Natural killer cell (primary cell): Measurements from ENCODE around the gene PLD1. TPM values are rescaled to one million over a fixed set of nuclear protein-coding genes. Genes with fewer than 3 reads are reported as not detected.

Source experiments
- ATAC-seq, 3 donors: fragments of 150-1000 bp in 2 of 3; fragments of 200-7000 bp in 1 of 3; cut with Tn5 transposase; 1 replicate in 1 of 3; 2 replicates in 2 of 3; pipeline ENCODE4 v1.10.0; 2021; ENCODE audit warnings: mild to moderate bottlenecking in 2 of 3, moderate library complexity in 2 of 3
- DNase-seq, 2 donors: peaks; one replicate each; pipeline versions ENCODE4 v3.0.0 to v3.0.0-alpha.2; 2013 to 2021; ENCODE audit warnings: mixed read lengths in 1 of 2
- H3K27ac ChIP-seq: one replicate; pipeline ENCODE4 v1.5.1; 2013; ENCODE audit warnings: mild to moderate bottlenecking, low read length
- H3K27me3 ChIP-seq: one replicate; pipeline ENCODE4 v1.6.1; 2013; ENCODE audit warnings: low read length; ENCODE audit not compliant: control insufficient read depth, insufficient read depth
- H3K36me3 ChIP-seq: one replicate; pipeline ENCODE4 v1.6.1; 2013; ENCODE audit warnings: low read length; ENCODE audit not compliant: control insufficient read depth, insufficient read depth
- H3K4me1 ChIP-seq: one replicate; pipeline ENCODE4 v1.6.1; 2013; ENCODE audit warnings: low read length; ENCODE audit not compliant: control insufficient read depth, insufficient read depth
- H3K4me3 ChIP-seq: one replicate; pipeline ENCODE4 v1.5.1; 2013; ENCODE audit warnings: low read length
- H3K9me3 ChIP-seq: one replicate; pipeline ENCODE4 v1.6.1; 2013; ENCODE audit warnings: low read length; ENCODE audit not compliant: control insufficient read depth, insufficient read depth
- H3K27ac Mint-ChIP-seq, 2 donors: one replicate each; pipeline ENCODE4 v1.8.0; 2022; ENCODE audit warnings: mild to moderate bottlenecking in 2 of 2, mixed read lengths in 2 of 2, moderate library complexity in 1 of 2
- H3K27me3 Mint-ChIP-seq, 2 donors: one replicate each; pipeline ENCODE4 v1.8.0; 2022; ENCODE audit warnings: low read depth in 2 of 2, mixed read lengths in 2 of 2
- H3K36me3 Mint-ChIP-seq: one replicate; pipeline ENCODE4 v1.8.0; 2022; ENCODE audit warnings: mixed read lengths
- H3K4me1 Mint-ChIP-seq, 2 donors: one replicate each; pipeline ENCODE4 v1.8.0; 2022; ENCODE audit warnings: mixed read lengths in 2 of 2
- H3K4me3 Mint-ChIP-seq: one replicate; pipeline ENCODE4 v1.8.0; 2022; ENCODE audit warnings: mild to moderate bottlenecking, moderate library complexity, mixed read lengths
- H3K9me3 Mint-ChIP-seq, 2 donors: one replicate each; pipeline ENCODE4 v1.8.0; 2022; ENCODE audit warnings: mixed read lengths in 2 of 2
- whole genome bisulfite sequencing: methylation state at CpG from one replicate; pipeline ENCODE4 v1.1.7; 2013; ENCODE audit warnings: missing lambda C conversion rate; ENCODE audit not compliant: insufficient coverage; 5-methylcytosine and 5-hydroxymethylcytosine counted together
- intact Hi-C: fragments of 100-400 bp; cut with micrococcal nuclease; formaldehyde crosslinking; loops from one replicate; pipeline ENCODE4 v1.14.2; 2022
- total RNA-seq, 4 donors: library from RNA; stranded (reverse); fragments of 120-200 nt in 1 of 4; gene quantifications; one replicate each; pipeline versions ENCODE4 v1.2.3 to v1.2.4, GENCODE V29; 2013 to 2022
- TF ChIP-seq, protein P1 (sequence below): fragments of 200-600 bp; IDR thresholded peaks from one replicate; pipeline ENCODE4 v1.8.0; 2022; ENCODE audit warnings: antibody characterized with exemption

The PLD1 gene
- total RNA-seq, 3 donors from 2014 or later (not counting 1 experiment from before 2014, with no cell fraction given) = 13.2 to 26.3 (median 17.1) TPM

DNA sequence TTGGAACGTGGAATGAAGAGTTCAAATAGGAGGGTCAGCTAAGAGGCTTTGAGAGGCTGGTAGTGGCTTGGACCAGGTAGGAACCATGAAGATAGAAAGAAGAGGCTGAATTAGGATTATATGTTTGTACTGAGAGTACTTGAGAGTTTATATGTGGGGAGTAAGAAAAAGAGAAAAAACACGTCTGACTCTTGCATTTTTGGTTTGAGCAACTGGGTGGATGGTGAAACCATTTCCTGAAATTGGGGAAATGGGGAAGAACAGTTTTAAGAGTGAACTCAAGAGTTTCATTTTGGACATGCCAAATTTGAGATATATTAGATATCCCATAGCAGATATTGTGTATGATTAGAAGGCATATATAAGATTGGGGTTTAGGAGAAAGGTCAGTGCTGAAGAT, 257.2 kb downstream of the PLD1 start:
- ATAC-seq = no peak
- 60% methylated on average over 2 of the region's 2 CpGs for WGBS
- TF ChIP-seq, protein P1, sequence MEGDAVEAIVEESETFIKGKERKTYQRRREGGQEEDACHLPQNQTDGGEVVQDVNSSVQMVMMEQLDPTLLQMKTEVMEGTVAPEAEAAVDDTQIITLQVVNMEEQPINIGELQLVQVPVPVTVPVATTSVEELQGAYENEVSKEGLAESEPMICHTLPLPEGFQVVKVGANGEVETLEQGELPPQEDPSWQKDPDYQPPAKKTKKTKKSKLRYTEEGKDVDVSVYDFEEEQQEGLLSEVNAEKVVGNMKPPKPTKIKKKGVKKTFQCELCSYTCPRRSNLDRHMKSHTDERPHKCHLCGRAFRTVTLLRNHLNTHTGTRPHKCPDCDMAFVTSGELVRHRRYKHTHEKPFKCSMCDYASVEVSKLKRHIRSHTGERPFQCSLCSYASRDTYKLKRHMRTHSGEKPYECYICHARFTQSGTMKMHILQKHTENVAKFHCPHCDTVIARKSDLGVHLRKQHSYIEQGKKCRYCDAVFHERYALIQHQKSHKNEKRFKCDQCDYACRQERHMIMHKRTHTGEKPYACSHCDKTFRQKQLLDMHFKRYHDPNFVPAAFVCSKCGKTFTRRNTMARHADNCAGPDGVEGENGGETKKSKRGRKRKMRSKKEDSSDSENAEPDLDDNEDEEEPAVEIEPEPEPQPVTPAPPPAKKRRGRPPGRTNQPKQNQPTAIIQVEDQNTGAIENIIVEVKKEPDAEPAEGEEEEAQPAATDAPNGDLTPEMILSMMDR = no peak

DNA sequence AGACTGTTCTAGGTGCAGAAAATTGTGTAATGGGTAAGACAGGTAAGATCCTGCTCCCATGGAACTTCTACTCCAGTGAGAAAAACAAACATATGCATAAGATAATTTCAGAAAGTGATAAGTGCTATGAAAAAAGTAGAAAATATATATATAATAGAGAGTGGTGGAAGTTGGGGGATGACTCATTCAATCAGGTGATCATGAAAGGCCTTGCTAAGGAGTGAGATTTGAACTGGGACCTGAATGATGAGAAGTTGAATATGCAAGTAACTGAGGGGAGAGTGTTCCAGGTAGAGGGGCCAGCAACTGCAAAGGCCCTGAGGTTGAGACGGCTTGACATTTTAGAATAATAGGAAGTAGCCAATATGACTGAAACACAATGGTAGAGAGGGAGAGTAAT, 257.8 kb downstream of the PLD1 start:
- no peaks in the 10 kb centered on the region for H3K27me3 Mint-ChIP-seq
- H3K27ac Mint-ChIP-seq = no peak overlapping the region
- intact Hi-C loops = no loop called here
- H3K9me3 Mint-ChIP-seq = no peaks in the 10 kb centered on the region
- no peak overlapping the region for H3K4me3 Mint-ChIP-seq
- DNase-seq = no peak
- no peaks in the 10 kb centered on the region for H3K27me3 ChIP-seq
- no peak for ATAC-seq
- no peaks in the 10 kb centered on the region for H3K36me3 ChIP-seq
- H3K27ac ChIP-seq = no peak overlapping the region
- no peaks in the 10 kb centered on the region for H3K36me3 Mint-ChIP-seq
- TF ChIP-seq, protein P1 = no peak
- 79% methylated on average over 1 of the region's 1 CpG for WGBS
- H3K4me1 ChIP-seq = no peaks in the 10 kb centered on the region
- H3K9me3 ChIP-seq = no peaks in the 10 kb centered on the region
- no peak overlapping the region for H3K4me3 ChIP-seq
- no peaks in the 10 kb centered on the region for H3K4me1 Mint-ChIP-seq

More for the DNA sequence above, 257.2 kb downstream of the PLD1 start:
- Mint-ChIP-seq H3K9me3 (no peaks in the 10 kb centered on the region), H3K27ac (no peak overlapping the region), H3K27me3 (no peaks in the 10 kb centered on the region), H3K4me3 (no peak overlapping the region), H3K36me3 (no peaks in the 10 kb centered on the region), H3K4me1 (no peaks in the 10 kb centered on the region)
- Histone ChIP-seq H3K36me3 (no peaks in the 10 kb centered on the region), H3K4me1 (no peaks in the 10 kb centered on the region), H3K4me3 (no peak overlapping the region), H3K9me3 (no peaks in the 10 kb centered on the region), H3K27ac (no peak overlapping the region), H3K27me3 (no peaks in the 10 kb centered on the region)
- intact Hi-C loops = no loop called here
- no peak for DNase-seq

DNA sequence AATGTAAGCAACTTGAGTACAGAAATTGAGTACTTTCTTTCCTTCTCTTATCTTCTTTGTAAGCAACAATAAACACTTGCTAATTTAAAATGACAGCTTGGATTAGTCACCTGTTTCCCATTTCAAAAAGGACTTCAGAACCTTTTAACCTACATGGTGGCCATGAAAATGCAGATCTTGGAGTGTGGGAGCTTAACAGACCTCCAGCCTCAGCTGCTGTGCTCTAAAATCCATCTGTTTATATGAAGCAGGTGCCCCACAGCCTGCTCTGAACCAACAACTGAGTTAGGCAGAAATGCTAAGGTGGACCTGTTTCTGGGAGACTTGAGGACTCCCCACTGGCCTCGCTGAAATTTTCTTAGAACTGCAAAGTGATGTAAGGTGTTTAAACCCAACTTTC, 259.0 kb downstream of the PLD1 start:
- intact Hi-C loops = no loop called here
- no peaks in the 10 kb centered on the region for H3K4me1 ChIP-seq
- 88% methylated on average over 1 of the region's 1 CpG for WGBS
- DNase-seq (no peak), ATAC-seq (no peak)
- Mint-ChIP-seq H3K27ac (no peak overlapping the region), H3K4me3 (no peak overlapping the region), H3K9me3 (no peaks in the 10 kb centered on the region), H3K36me3 (no peaks in the 10 kb centered on the region), H3K4me1 (no peaks in the 10 kb centered on the region), H3K27me3 (no peaks in the 10 kb centered on the region)
- no peaks in the 10 kb centered on the region for H3K9me3 ChIP-seq
- H3K27me3 ChIP-seq = no peaks in the 10 kb centered on the region
- no peaks in the 10 kb centered on the region for H3K36me3 ChIP-seq
- no peak overlapping the region for H3K4me3 ChIP-seq
- no peak overlapping the region for H3K27ac ChIP-seq
- TF ChIP-seq, protein P1 = no peak

Other genes starting within 250 kb of the PLD1 start
- gene TMEM212, start 32.9 kb upstream of the PLD1 start, total RNA-seq = not detected
- gene FNDC3B, start 229.1 kb upstream of the PLD1 start, total RNA-seq = 100 to 1,000 TPM; 154 to 214 (median 206) TPM